Esophagus (tissue), 2 donors: ENCODE measurements around the gene SLC24A3. TPM values are rescaled to one million over a fixed set of nuclear protein-coding genes. Genes with fewer than 3 reads are reported as not detected.
"Not testable (repeated sequence)": the region's sequence is repeated elsewhere in the genome, so short reads cannot be mapped to it uniquely, and the experiment has no call there.

Source experiments
- H3K27ac ChIP-seq, 2 donors: one replicate each; pipeline ENCODE4 v1.5.1; 2013; ENCODE audit warnings: low read depth in 2 of 2, mild to moderate bottlenecking in 2 of 2, inconsistent platforms in 1 of 2, low read length in 1 of 2, moderate library complexity in 1 of 2
- H3K27me3 ChIP-seq, 2 donors: one replicate each; pipeline ENCODE4 v1.6.1; 2013; ENCODE audit warnings: low read length in 2 of 2, control low read depth in 1 of 2, mild to moderate bottlenecking in 1 of 2; ENCODE audit not compliant: insufficient read depth in 2 of 2, control insufficient read depth in 1 of 2
- H3K36me3 ChIP-seq, 2 donors: one replicate each; pipeline ENCODE4 v1.6.1; 2013; ENCODE audit warnings: low read length in 1 of 2; ENCODE audit not compliant: control insufficient read depth in 2 of 2, insufficient read depth in 2 of 2
- H3K4me1 ChIP-seq, 2 donors: one replicate each; pipeline ENCODE4 v1.6.1; 2013; ENCODE audit warnings: low read length in 1 of 2; ENCODE audit not compliant: control insufficient read depth in 2 of 2, insufficient read depth in 2 of 2
- H3K4me3 ChIP-seq, 2 donors: one replicate each; pipeline ENCODE4 v1.5.1; 2013; ENCODE audit warnings: low read length in 2 of 2, mild to moderate bottlenecking in 2 of 2, low read depth in 1 of 2, moderate library complexity in 1 of 2
- H3K9me3 ChIP-seq, 2 donors: one replicate each; pipeline ENCODE4 v1.6.1; 2013; ENCODE audit warnings: mild to moderate bottlenecking in 2 of 2, low read depth in 1 of 2, low read length in 1 of 2, moderate library complexity in 1 of 2; ENCODE audit not compliant: control insufficient read depth in 2 of 2, insufficient read depth in 1 of 2
- WGBS, 2 donors: extraction: QIAGEN DNeasy Blood & Tissue Kit; methylation state at CpG; one replicate each; pipeline ENCODE4 v1.1.7; 2013; 5-methylcytosine and 5-hydroxymethylcytosine counted together
- polyA plus RNA-seq, 2 donors: library from polyadenylated mRNA; stranded (reverse); fragments of 200-250 nt; gene quantifications; one replicate each; pipeline ENCODE4 v1.2.3, GENCODE V29; 2013
- donor health status: healthy with polysubstance abuse.
- donor health status: Bipolar disorder and iron deficiency.

SLC24A3 gene
- polyA plus RNA-seq, 2 donors, result 6.5 to 7.3 TPM

DNA sequence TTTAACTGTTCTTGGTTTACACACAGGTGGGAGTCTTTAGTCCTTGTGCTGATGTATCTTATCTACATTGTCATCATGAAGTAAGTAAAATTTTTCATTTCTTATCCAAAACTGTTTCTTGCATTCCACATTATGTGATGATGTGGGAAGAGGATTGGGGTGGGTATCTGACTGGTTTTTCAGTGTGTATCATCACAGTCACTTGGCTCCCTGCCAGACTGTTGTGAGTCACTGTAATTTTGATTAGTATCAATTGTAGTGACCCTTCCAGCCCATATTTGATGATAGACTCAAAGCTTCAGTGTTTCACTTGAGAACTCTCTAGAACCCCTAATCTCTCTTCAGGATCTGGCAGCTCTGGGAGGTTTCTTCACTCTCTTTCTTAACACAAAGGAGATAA lies 461.1 kb downstream of the SLC24A3 start:
- no peak overlapping the region for H3K4me3 ChIP-seq
- no peaks in the 10 kb centered on the region for H3K9me3 ChIP-seq
- H3K4me1 ChIP-seq, result no peaks in the 10 kb centered on the region
- H3K27ac ChIP-seq, result no peak overlapping the region
- H3K36me3 ChIP-seq, result no peaks in the 10 kb centered on the region
- no peaks in the 10 kb centered on the region for H3K27me3 ChIP-seq

GRCh38 chr20:19676202-19676601 lies 463.8 kb downstream of the SLC24A3 start:
- 86 to 87% methylated on average over 4 of the region's 4 CpGs for WGBS, 2 donors

DNA sequence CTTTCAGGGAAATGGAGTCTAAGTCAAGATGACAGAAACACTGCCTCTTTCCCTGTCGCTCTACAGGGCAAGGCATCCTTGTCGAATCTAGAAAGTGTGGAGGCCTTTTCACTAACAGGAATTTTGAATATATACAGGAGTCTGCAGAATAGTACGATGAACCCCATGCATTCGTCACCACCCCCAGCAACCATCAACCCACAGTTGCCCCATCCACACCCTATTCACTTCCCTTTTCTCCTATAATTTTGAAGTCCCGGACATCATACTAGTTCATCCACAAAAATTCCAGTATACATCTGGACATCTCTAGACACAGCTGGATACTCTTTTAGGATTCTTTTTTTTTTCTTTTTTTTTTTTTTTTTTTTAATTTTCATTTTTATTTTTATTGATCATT lies 464.9 kb downstream of the SLC24A3 start:
- no peaks in the 10 kb centered on the region for H3K9me3 ChIP-seq
- no peak overlapping the region for H3K4me3 ChIP-seq
- no peaks in the 10 kb centered on the region for H3K27me3 ChIP-seq
- WGBS, 2 donors, result 81 to 85% methylated on average over 5 of the region's 5 CpGs
- H3K4me1 ChIP-seq, result no peaks in the 10 kb centered on the region
- no peaks in the 10 kb centered on the region for H3K36me3 ChIP-seq
- no peak overlapping the region for H3K27ac ChIP-seq

More at GRCh38 chr20:19676202-19676601, 463.8 kb downstream of the SLC24A3 start:
- Histone ChIP-seq H3K27ac (no peak overlapping the region), H3K4me1 (no peaks in the 10 kb centered on the region), H3K36me3 (no peaks in the 10 kb centered on the region), H3K4me3 (no peak overlapping the region), H3K27me3 (no peaks in the 10 kb centered on the region), H3K9me3 (no peaks in the 10 kb centered on the region)

DNA sequence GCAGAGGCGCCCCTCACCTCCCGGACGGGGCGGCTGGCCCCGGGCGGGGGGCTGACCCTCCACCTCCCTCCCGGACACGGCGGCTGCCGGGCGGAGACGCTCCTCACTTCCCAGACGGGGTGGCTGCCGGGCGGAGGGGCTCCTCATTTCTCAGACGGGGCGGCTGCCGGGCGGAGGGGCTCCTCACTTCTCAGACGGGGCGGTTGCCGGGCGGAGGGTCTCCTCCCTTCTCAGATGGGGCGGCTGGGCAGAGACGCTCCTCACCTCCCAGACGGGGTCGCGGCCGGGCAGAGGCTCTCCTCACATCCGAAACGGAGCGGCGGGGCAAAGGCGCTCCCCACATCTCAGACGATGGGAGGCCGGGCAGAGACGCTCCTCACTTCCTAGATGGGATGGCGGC lies 466.1 kb downstream of the SLC24A3 start:
- H3K4me1 ChIP-seq, H3K4me3 ChIP-seq, H3K27ac ChIP-seq, H3K9me3 ChIP-seq, H3K36me3 ChIP-seq, H3K27me3 ChIP-seq: not testable (repeated sequence)
- 96 to 98% methylated on average over 16 to 38 of the region's 38 CpGs for WGBS, 2 donors

DNA sequence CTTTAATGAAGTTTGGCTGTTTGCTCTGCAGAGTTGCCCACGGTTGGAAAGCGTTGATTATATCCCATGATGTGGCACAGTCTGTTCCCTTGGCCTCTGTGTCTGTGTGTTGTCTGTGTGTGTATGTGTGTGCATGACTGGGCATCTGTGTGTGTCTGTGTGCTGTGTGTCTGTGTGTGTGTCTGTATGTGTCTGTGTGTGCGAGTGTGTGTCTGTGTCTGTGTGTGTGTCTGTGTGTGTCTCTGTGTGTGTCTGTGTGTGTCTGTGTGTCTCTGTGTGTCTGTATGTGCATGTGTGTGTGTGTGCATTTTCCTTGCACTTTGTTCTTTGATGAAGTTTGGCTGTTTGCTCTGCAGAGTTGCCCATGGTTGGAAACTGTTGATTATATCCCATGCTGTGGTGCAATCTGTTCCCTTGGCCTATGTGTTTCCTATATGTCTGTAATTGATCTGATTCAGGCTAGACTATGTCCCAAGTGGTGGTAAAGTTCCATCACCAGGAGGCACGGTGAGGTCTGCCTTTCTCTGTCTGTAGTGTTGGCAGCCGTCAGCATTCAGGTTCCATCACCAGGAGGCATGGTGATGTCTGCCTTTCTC lies 467.6 kb downstream of the SLC24A3 start:
- Histone ChIP-seq H3K27ac (no peak overlapping the region), H3K36me3 (no peaks in the 10 kb centered on the region), H3K9me3 (no peaks in the 10 kb centered on the region), H3K4me1 (no peaks in the 10 kb centered on the region), H3K4me3 (no peak overlapping the region), H3K27me3 (no peaks in the 10 kb centered on the region)
- WGBS, 2 donors, result 86 to 87% methylated on average over 5 of the region's 5 CpGs

GRCh38 chr20:19682249-19682648 lies 469.8 kb downstream of the SLC24A3 start:
- WGBS, 2 donors, result 63% methylated on average over 2 of the region's 2 CpGs
- Histone ChIP-seq H3K4me3 (no peak overlapping the region), H3K4me1 (no peaks in the 10 kb centered on the region), H3K27me3 (no peaks in the 10 kb centered on the region), H3K36me3 (no peaks in the 10 kb centered on the region), H3K27ac (no peak overlapping the region), H3K9me3 (no peaks in the 10 kb centered on the region)

GRCh38 chr20:19683188-19683587 lies 470.7 kb downstream of the SLC24A3 start:
- Histone ChIP-seq H3K4me1 (no peaks in the 10 kb centered on the region), H3K4me3 (no peak overlapping the region), H3K9me3 (no peaks in the 10 kb centered on the region), H3K27ac (no peak overlapping the region), H3K36me3 (peaks cover 0 to 2% of the 10 kb centered on the region in 2 donors), H3K27me3 (no peaks in the 10 kb centered on the region)
- WGBS, 2 donors, result 84 to 85% methylated on average over 3 of the region's 3 CpGs

DNA sequence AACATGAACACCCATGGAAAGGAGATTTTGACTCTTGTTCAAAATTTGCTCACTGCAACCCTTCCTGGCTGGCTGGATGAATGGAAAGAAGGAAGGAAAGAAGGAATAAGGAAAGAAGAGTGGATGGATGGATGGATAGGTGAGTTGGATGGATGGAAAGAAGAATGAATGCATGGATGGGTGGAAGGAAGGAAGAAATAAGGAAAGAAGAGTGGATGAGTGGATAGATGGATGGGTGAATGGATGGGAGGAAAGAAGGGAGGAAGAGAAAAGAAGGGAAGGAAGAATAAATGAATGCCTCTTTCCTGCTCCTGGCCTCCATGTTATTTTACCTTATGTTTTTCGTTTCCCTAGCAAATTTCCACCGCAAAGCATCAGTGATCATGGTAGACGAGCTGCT lies 471.4 kb downstream of the SLC24A3 start:
- Histone ChIP-seq H3K36me3 (peaks cover 0 to 2% of the 10 kb centered on the region in 2 donors), H3K27me3 (no peaks in the 10 kb centered on the region), H3K4me3 (no peak overlapping the region), H3K27ac (no peak overlapping the region), H3K4me1 (no peaks in the 10 kb centered on the region), H3K9me3 (no peaks in the 10 kb centered on the region)
- WGBS, 2 donors, result 86 to 91% methylated on average over 3 of the region's 3 CpGs

GRCh38 chr20:19688031-19688806 lies 475.8 kb downstream of the SLC24A3 start:
- Histone ChIP-seq H3K27ac (no peak overlapping the region), H3K36me3 (peaks cover 0 to 2% of the 10 kb centered on the region in 2 donors), H3K4me3 (no peak overlapping the region), H3K9me3 (no peaks in the 10 kb centered on the region), H3K27me3 (no peaks in the 10 kb centered on the region), H3K4me1 (no peaks in the 10 kb centered on the region)
- 64 to 68% methylated on average over 13 of the region's 13 CpGs for WGBS, 2 donors

- no peaks in the 10 kb centered on the region for H3K4me1 ChIP-seq
- H3K4me3 ChIP-seq, result no peak overlapping the region
- H3K9me3 ChIP-seq, result no peaks in the 10 kb centered on the region
- peaks cover 0 to 2% of the 10 kb centered on the region in 2 donors for H3K36me3 ChIP-seq
- 64% methylated on average over 5 of the region's 5 CpGs for WGBS, 2 donors
- H3K27ac ChIP-seq, result no peak overlapping the region
- H3K27me3 ChIP-seq, result no peaks in the 10 kb centered on the region
Measured at GRCh38 chr20:19690462-19690861, 478.0 kb downstream of the SLC24A3 start.
